B cell (primary cell): ENCODE results near the gene NUP210L.

Source experiments
- EZH2 ChIP-seq: IDR thresholded peaks from 2 replicates; pipeline ENCODE4 v1.6.1; 2012; ENCODE audit warnings: borderline replicate concordance, low read depth, mild to moderate bottlenecking, moderate library complexity, low read length; ENCODE audit not compliant: insufficient read depth, poor library complexity, severe bottlenecking
- TF ChIP-seq, protein P1 (sequence below): fragments of 200-600 bp; IDR thresholded peaks from one replicate; pipeline ENCODE4 v1.8.0; 2022; ENCODE audit warnings: antibody characterized with exemption, mild to moderate bottlenecking

GRCh38 chr1:153991806-153992205, 163.1 kb downstream of the NUP210L start:
- TF ChIP-seq, protein P1, sequence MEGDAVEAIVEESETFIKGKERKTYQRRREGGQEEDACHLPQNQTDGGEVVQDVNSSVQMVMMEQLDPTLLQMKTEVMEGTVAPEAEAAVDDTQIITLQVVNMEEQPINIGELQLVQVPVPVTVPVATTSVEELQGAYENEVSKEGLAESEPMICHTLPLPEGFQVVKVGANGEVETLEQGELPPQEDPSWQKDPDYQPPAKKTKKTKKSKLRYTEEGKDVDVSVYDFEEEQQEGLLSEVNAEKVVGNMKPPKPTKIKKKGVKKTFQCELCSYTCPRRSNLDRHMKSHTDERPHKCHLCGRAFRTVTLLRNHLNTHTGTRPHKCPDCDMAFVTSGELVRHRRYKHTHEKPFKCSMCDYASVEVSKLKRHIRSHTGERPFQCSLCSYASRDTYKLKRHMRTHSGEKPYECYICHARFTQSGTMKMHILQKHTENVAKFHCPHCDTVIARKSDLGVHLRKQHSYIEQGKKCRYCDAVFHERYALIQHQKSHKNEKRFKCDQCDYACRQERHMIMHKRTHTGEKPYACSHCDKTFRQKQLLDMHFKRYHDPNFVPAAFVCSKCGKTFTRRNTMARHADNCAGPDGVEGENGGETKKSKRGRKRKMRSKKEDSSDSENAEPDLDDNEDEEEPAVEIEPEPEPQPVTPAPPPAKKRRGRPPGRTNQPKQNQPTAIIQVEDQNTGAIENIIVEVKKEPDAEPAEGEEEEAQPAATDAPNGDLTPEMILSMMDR: no peak
- TF ChIP-seq EZH2: no peak
